SK-N-SH (cell line): ENCODE data around the gene LRP1-AS. TPM values are rescaled to one million over a fixed set of nuclear protein-coding genes. Genes with fewer than 3 reads are reported as not detected.

Experiments used
- CTCF ChIA-PET: fragments of 300-600, 350-600 bp; formaldehyde crosslinking; extraction: SDS; loops from one replicate; lab custom pipeline; 2021; lab: Yijun Ruan, JAX
- POLR2A ChIA-PET: fragments of 350-600 bp; sonication (Branson Sonifier 250); formaldehyde crosslinking; extraction: SDS; loops from one replicate; lab custom pipeline; 2020; ENCODE audit warnings: antibody characterized with exemption, inconsistent platforms; lab: Yijun Ruan, JAX
- DNase-seq: peaks from one replicate; pipeline ENCODE4 v3.0.0; 2012
- H2AFZ ChIP-seq: fragments of 200-600 bp; sonication (generic); 2 replicates; pipeline ENCODE4 v1.8.1; 2016; ENCODE audit warnings: antibody characterized with exemption, mild to moderate bottlenecking, low read depth
- H3F3A ChIP-seq: fragments of 200-600 bp; sonication (generic); replicated peaks from 2 replicates; pipeline ENCODE3; 2016; ENCODE audit warnings: antibody characterized with exemption, mild to moderate bottlenecking; ENCODE audit not compliant: insufficient read depth
- H3K27ac ChIP-seq, 2 experiments: fragments of 200-500 bp in 1 of 2; fragments of 200-600 bp in 1 of 2; sonication (Bioruptor generic) in 1 of 2; sonication (generic), shearing (Covaris generic) in 1 of 2; 2 replicates each; pipeline versions ENCODE4 v1.5.1 to v1.6.1; 2014 to 2016; ENCODE audit warnings: low read depth in 2 of 2, inconsistent platforms in 1 of 2, low read length in 1 of 2, mild to moderate bottlenecking in 1 of 2, mixed read lengths in 1 of 2
- H3K27me3 ChIP-seq: fragments of 200-600 bp; sonication (generic), shearing (Covaris generic); 2 replicates; pipeline ENCODE4 v1.6.1; 2016; ENCODE audit warnings: mixed run types; ENCODE audit not compliant: insufficient read depth
- H3K36me3 ChIP-seq, 2 experiments: fragments of 200-500 bp in 1 of 2; fragments of 200-600 bp in 1 of 2; sonication (Bioruptor generic) in 1 of 2; sonication (generic) in 1 of 2; replicated peaks in 1 of 2; 2 replicates each; pipeline versions ENCODE3 to v1.5.1; 2014 to 2016; ENCODE audit warnings: low read length in 1 of 2, mild to moderate bottlenecking in 1 of 2; ENCODE audit not compliant: insufficient read depth in 2 of 2, control insufficient read depth in 1 of 2
- H3K4me1 ChIP-seq, 2 experiments: fragments of 200-500 bp in 1 of 2; fragments of 200-600 bp in 1 of 2; sonication (Bioruptor generic) in 1 of 2; sonication (generic), shearing (Covaris generic) in 1 of 2; 2 replicates each; pipeline versions ENCODE4 v1.5.1 to v1.6.1; 2014 to 2016; ENCODE audit warnings: low read depth in 1 of 2, low read length in 1 of 2, mixed run types in 1 of 2; ENCODE audit not compliant: insufficient read depth in 2 of 2, control insufficient read depth in 1 of 2
- H3K4me2 ChIP-seq: fragments of 200-600 bp; sonication (generic), shearing (Covaris generic); 2 replicates; pipeline ENCODE4 v1.6.1; 2017; ENCODE audit warnings: mixed run types
- H3K4me3 ChIP-seq, 2 experiments: fragments of 200-500 bp in 1 of 2; fragments of 200-600 bp in 1 of 2; sonication (Bioruptor generic) in 1 of 2; sonication (generic), shearing (Covaris generic) in 1 of 2; 2 replicates each; pipeline versions ENCODE4 v1.5.1 to v1.8.1; 2014 to 2016; ENCODE audit warnings: low read depth in 2 of 2, inconsistent platforms in 1 of 2, low read length in 1 of 2, mild to moderate bottlenecking in 1 of 2, mixed read lengths in 1 of 2, moderate library complexity in 1 of 2
- H3K79me2 ChIP-seq: fragments of 200-600 bp; sonication (generic); 2 replicates; pipeline ENCODE4 v1.8.1; 2017; ENCODE audit warnings: mild to moderate bottlenecking; ENCODE audit not compliant: insufficient read depth
- H3K9ac ChIP-seq: fragments of 200-600 bp; sonication (generic); 2 replicates; pipeline ENCODE4 v1.6.1; 2017; ENCODE audit warnings: mixed run types
- H3K9me2 ChIP-seq: fragments of 200-600 bp; sonication (generic); 2 replicates; pipeline ENCODE4 v1.6.1; 2017; ENCODE audit warnings: mixed run types
- H3K9me3 ChIP-seq: fragments of 200-600 bp; sonication (generic); 2 replicates; pipeline ENCODE4 v1.6.1; 2017; ENCODE audit warnings: mixed run types, mild to moderate bottlenecking, moderate library complexity
- H4K20me1 ChIP-seq: fragments of 200-600 bp; sonication (generic); 2 replicates; pipeline ENCODE4 v1.6.1; 2017; ENCODE audit warnings: mild to moderate bottlenecking, mixed run types; ENCODE audit not compliant: insufficient read depth
- CHD2 ChIP-seq: fragments of 150-350 bp; IDR thresholded peaks from 2 replicates; pipeline ENCODE4 v1.6.1; 2018; ENCODE audit warnings: low read length; ENCODE audit not compliant: partially characterized antibody
- EP300 ChIP-seq, 2 experiments: IDR thresholded peaks; 2 replicates each; pipeline versions ENCODE4 v1.4.0 to v1.6.1; 2012; ENCODE audit warnings: borderline replicate concordance in 1 of 2, low read depth in 1 of 2, low read length in 1 of 2
- EZH2phosphoT487 ChIP-seq: fragments of 200-600 bp; sonication (generic); IDR thresholded peaks from 2 replicates; pipeline ENCODE4 v1.6.1; 2017; ENCODE audit warnings: low read depth, mixed run types, mild to moderate bottlenecking, antibody characterized with exemption, moderate library complexity, borderline replicate concordance
- FOXJ3 ChIP-seq: sonication (generic); formaldehyde crosslinking; IDR thresholded peaks from 2 replicates; pipeline ENCODE4 v1.5.1; 2020; ENCODE audit warnings: mild to moderate bottlenecking, missing genetic modification reagents
- GABPA ChIP-seq: IDR thresholded peaks from 2 replicates; pipeline ENCODE4 v1.4.0; 2012; ENCODE audit warnings: low read depth, mild to moderate bottlenecking
- GATA2 ChIP-seq: sonication (generic); formaldehyde crosslinking; IDR thresholded peaks from 2 replicates; pipeline ENCODE4 v1.5.0; 2020; ENCODE audit warnings: mild to moderate bottlenecking, missing genetic modification reagents
- MEF2A ChIP-seq: IDR thresholded peaks from 2 replicates; pipeline ENCODE4 v1.4.0; 2012; ENCODE audit warnings: low read depth, borderline replicate concordance
- RAD21 ChIP-seq: IDR thresholded peaks from 2 replicates; pipeline ENCODE4 v1.6.1; 2012; ENCODE audit warnings: mild to moderate bottlenecking, low read length
- RCOR1 ChIP-seq: fragments of 150-350 bp; IDR thresholded peaks from 2 replicates; pipeline ENCODE4 v1.6.1; 2017; ENCODE audit warnings: antibody characterized with exemption, low read length
- RFX5 ChIP-seq: IDR thresholded peaks from 2 replicates; pipeline ENCODE4 v1.6.1; 2012; ENCODE audit warnings: mild to moderate bottlenecking, improper control_type of control experiment, low read length
- TAF1 ChIP-seq: IDR thresholded peaks from 2 replicates; pipeline ENCODE4 v1.6.1; 2012; ENCODE audit warnings: low read depth, mild to moderate bottlenecking, low read length, moderate library complexity, borderline replicate concordance
- YY1 ChIP-seq: IDR thresholded peaks from 2 replicates; pipeline ENCODE4 v1.4.0; 2012; ENCODE audit warnings: low read depth, mild to moderate bottlenecking
- WGBS: methylation state at CpG from one replicate; pipeline ENCODE4 v1.1.6; 2017; ENCODE audit warnings: low lambda C conversion rate; 5-methylcytosine and 5-hydroxymethylcytosine counted together
- polyA plus RNA-seq, 3 experiments: library from polyadenylated mRNA; depleted of rRNA; stranded (reverse); fragments of >200 nt; gene quantifications; 2 replicates each; pipeline ENCODE4 v1.2.3, GENCODE V29; 2012
- TF ChIP-seq, protein P1 (sequence below): IDR thresholded peaks from 2 replicates; pipeline ENCODE4 v1.4.0; 2012; ENCODE audit warnings: low read depth, borderline replicate concordance
- TF ChIP-seq, protein P2 (sequence below): IDR thresholded peaks from 2 replicates; pipeline ENCODE4 v1.4.0; 2012; ENCODE audit warnings: low read depth
- TF ChIP-seq, protein P3 (sequence below): fragments of 150-350 bp; IDR thresholded peaks from 2 replicates; pipeline ENCODE4 v1.6.1; 2017; ENCODE audit warnings: antibody characterized with exemption, low read length, low read depth, borderline replicate concordance
- TF ChIP-seq, protein P4 (sequence below): fragments of 150-350 bp; IDR thresholded peaks from 2 replicates; pipeline ENCODE4 v1.6.1; 2016; ENCODE audit warnings: mild to moderate bottlenecking, low read depth, low read length

LRP1-AS gene
- polyA plus RNA-seq, 1 of the 3 experiments (the other 2 are of a cell fraction) = not detected

DNA sequence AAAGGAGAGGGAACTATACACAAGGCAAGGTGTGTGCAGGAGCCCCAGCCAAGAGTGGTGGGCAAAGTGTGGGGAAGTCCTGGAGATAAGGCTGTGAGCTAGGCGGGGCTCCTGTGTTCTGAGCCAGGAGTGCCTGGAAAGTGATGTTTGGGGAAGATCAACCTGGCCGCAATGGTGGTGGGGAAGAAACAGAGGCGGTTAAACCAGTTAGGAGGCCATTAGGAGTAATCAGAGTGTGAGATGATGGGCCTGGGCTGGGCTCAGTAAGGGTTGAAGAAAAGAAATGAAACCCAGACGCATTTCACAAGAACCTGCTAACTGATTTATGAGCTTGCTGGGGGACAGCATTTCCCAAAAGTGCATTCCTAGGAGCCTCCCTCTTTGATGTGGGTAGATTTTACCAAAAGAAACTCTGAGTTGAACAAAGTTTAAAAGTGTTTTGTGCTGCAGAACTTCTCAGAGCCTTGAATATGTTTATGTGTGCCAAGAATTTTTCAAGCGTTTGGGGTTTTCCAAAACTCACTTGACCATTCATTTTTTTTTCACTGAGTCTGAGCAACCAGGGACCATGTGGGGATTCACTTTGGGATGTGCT, 34.2 kb upstream of the LRP1-AS start:
- 93% methylated on average over 5 of the region's 5 CpGs for WGBS
- no peak overlapping the region for H3K4me2 ChIP-seq
- H3K79me2 ChIP-seq = no peaks in the 10 kb centered on the region
- no peak overlapping the region for H2AFZ ChIP-seq
- no peak overlapping the region for H3K27ac ChIP-seq
- no peak overlapping the region for H3K9ac ChIP-seq
- no peaks in the 10 kb centered on the region for H3K9me3 ChIP-seq
- H3K4me1 ChIP-seq = no peaks in the 10 kb centered on the region
- peaks cover 35 to 79% of the 10 kb centered on the region in 2 experiments for H3K36me3 ChIP-seq
- no peak overlapping the region for H3K4me3 ChIP-seq
- H3F3A ChIP-seq = peaks cover 10% of the 10 kb centered on the region
- CTCF ChIA-PET = interaction anchor here (0.8 to 31.5 kb wide), 12 partner anchors 10 to 119 kb away, joined by 3 to 616 read pairs (median 14); partner anchors contain the start of genes LRP1, LRP1-AS, NEMP1 and STAT6
- H4K20me1 ChIP-seq = no peaks in the 10 kb centered on the region
- POLR2A ChIA-PET = no interaction called here
- DNase-seq = no peak
- TF ChIP-seq TAF1 = no peak
- no peak for TF ChIP-seq GATA2 (CRISPR knock-in tag)
- TF ChIP-seq, protein P1, sequence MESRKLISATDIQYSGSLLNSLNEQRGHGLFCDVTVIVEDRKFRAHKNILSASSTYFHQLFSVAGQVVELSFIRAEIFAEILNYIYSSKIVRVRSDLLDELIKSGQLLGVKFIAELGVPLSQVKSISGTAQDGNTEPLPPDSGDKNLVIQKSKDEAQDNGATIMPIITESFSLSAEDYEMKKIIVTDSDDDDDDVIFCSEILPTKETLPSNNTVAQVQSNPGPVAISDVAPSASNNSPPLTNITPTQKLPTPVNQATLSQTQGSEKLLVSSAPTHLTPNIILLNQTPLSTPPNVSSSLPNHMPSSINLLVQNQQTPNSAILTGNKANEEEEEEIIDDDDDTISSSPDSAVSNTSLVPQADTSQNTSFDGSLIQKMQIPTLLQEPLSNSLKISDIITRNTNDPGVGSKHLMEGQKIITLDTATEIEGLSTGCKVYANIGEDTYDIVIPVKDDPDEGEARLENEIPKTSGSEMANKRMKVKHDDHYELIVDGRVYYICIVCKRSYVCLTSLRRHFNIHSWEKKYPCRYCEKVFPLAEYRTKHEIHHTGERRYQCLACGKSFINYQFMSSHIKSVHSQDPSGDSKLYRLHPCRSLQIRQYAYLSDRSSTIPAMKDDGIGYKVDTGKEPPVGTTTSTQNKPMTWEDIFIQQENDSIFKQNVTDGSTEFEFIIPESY = no peak
- TF ChIP-seq, all 33 proteins: peak for 0
- Histone ChIP-seq H3K27me3 (no peaks in the 10 kb centered on the region), H3K9me2 (no peaks in the 10 kb centered on the region)

DNA sequence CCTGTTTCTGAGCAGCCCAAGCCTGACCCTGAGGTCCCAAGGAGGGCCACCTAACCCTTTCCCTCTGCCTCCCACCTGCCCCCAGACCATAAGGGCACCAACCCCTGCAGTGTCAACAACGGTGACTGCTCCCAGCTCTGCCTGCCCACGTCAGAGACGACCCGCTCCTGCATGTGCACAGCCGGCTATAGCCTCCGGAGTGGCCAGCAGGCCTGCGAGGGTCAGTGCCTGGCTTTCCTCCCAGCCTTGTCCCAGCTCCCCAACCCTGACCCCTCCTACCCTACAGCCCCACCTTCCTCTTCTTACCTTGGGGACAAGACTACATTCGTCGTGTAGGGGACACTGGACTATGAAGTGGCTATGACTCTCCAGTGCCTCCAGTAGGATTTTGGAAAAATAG, 33.7 kb upstream of the LRP1-AS start:
- no peak for TF ChIP-seq GABPA
- TF ChIP-seq, protein P2, sequence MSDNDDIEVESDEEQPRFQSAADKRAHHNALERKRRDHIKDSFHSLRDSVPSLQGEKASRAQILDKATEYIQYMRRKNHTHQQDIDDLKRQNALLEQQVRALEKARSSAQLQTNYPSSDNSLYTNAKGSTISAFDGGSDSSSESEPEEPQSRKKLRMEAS = no peak
- TF ChIP-seq, protein P3, sequence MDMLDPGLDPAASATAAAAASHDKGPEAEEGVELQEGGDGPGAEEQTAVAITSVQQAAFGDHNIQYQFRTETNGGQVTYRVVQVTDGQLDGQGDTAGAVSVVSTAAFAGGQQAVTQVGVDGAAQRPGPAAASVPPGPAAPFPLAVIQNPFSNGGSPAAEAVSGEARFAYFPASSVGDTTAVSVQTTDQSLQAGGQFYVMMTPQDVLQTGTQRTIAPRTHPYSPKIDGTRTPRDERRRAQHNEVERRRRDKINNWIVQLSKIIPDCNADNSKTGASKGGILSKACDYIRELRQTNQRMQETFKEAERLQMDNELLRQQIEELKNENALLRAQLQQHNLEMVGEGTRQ = no peak
- no peak for TF ChIP-seq CHD2
- TF ChIP-seq EZH2phosphoT487 = no peak
- TF ChIP-seq MEF2A = no peak
- no peak for TF ChIP-seq RCOR1
- TF ChIP-seq, protein P4, sequence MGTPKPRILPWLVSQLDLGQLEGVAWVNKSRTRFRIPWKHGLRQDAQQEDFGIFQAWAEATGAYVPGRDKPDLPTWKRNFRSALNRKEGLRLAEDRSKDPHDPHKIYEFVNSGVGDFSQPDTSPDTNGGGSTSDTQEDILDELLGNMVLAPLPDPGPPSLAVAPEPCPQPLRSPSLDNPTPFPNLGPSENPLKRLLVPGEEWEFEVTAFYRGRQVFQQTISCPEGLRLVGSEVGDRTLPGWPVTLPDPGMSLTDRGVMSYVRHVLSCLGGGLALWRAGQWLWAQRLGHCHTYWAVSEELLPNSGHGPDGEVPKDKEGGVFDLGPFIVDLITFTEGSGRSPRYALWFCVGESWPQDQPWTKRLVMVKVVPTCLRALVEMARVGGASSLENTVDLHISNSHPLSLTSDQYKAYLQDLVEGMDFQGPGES = no peak
- no peak for TF ChIP-seq FOXJ3 (CRISPR knock-in tag)
- TF ChIP-seq YY1 = no peak
- no peak for TF ChIP-seq EP300 (IDR thresholded peaks at IDR 0.05; ENCODE audit: borderline replicate concordance in 1 of 2, low read depth in 1 of 2, low read length in 1 of 2)
- TF ChIP-seq RAD21 = no peak
- no peak for TF ChIP-seq RFX5
- TF ChIP-seq, all 33 proteins: peak for 0
- Histone ChIP-seq H3K9me3 (no peaks in the 10 kb centered on the region), H3K79me2 (no peaks in the 10 kb centered on the region), H3K9me2 (no peaks in the 10 kb centered on the region), H3K9ac (no peak overlapping the region), H3K27me3 (no peaks in the 10 kb centered on the region), H3K36me3 (peaks cover 36 to 79% of the 10 kb centered on the region in 2 experiments), H3K4me2 (no peak overlapping the region), H3F3A (peaks cover 10% of the 10 kb centered on the region), H2AFZ (no peak overlapping the region), H3K4me3 (no peak overlapping the region), H4K20me1 (no peaks in the 10 kb centered on the region), H3K27ac (no peak overlapping the region), H3K4me1 (peaks cover 0 to 3% of the 10 kb centered on the region in 2 experiments; a peak in 1 of 4 replicates)
- CTCF ChIA-PET = interaction anchor here (0.6 to 31.5 kb wide), 10 partner anchors 20 to 278 kb away, joined by 3 to 616 read pairs (median 13); partner anchors contain the start of genes GLI1, LRP1, LRP1-AS and STAT6
- WGBS = 91% methylated on average over 3 of the region's 9 CpGs
- POLR2A ChIA-PET = no interaction called here
- DNase-seq = no peak
